ENCODE results near the gene PTBP2. TPM values are rescaled to one million over a fixed set of nuclear protein-coding genes. Genes with fewer than 3 reads are reported as not detected.

Gene PTBP2
- total and polyA plus RNA-seq, 3 donors from 2014 or later, result 41.0 to 109 (median 61.4) TPM

- 96 to 97% methylated on average over 1 of the region's 1 CpG for WGBS, 2 donors
These were observed 50.8 kb downstream of the PTBP2 start for GRCh38 chr1:96772349-96772748.

GRCh38 chr1:96772972-96773371 lies 51.4 kb downstream of the PTBP2 start:
- WGBS, 2 donors, result 95 to 96% methylated on average over 4 of the region's 4 CpGs
- Histone ChIP-seq H3K4me3 (no peak overlapping the region), H3K9me3 (no peaks in the 10 kb centered on the region), H3K27me3 (no peaks in the 10 kb centered on the region), H3K36me3 (ENCODE audit: low read depth, missing control alignments) (no peaks in the 10 kb centered on the region), H3K27ac (no peak overlapping the region), H3K4me1 (no peaks in the 10 kb centered on the region)
- TF ChIP-seq POLR2A (IDR thresholded peaks at IDR 0.05), result no peak
- TF ChIP-seq CTCF (IDR thresholded peaks at IDR 0.05), result no peak
- no peak for DNase-seq
- intact Hi-C loops (cut with DNase I; ENCODE audit: low total_unique reads), result no loop called here

More at GRCh38 chr1:96772349-96772748, 50.8 kb downstream of the PTBP2 start:
- no peaks in the 10 kb centered on the region for H3K4me1 ChIP-seq
- DNase-seq, result no peak
- H3K27ac ChIP-seq, result no peak overlapping the region
- TF ChIP-seq POLR2A (IDR thresholded peaks at IDR 0.05) (no peak), CTCF (IDR thresholded peaks at IDR 0.05) (no peak)
- no peaks in the 10 kb centered on the region for H3K9me3 ChIP-seq
- intact Hi-C loops (cut with DNase I; ENCODE audit: low total_unique reads), result no loop called here
- no peak overlapping the region for H3K4me3 ChIP-seq
- H3K36me3 ChIP-seq (ENCODE audit: low read depth, missing control alignments), result no peaks in the 10 kb centered on the region
- H3K27me3 ChIP-seq, result no peaks in the 10 kb centered on the region

GRCh38 chr1:96782206-96782605 lies 60.6 kb downstream of the PTBP2 start:
- intact Hi-C loops (cut with DNase I; ENCODE audit: low total_unique reads), result no loop called here
- no peak overlapping the region for H3K27ac ChIP-seq
- no peaks in the 10 kb centered on the region for H3K27me3 ChIP-seq
- DNase-seq, result no peak
- no peaks in the 10 kb centered on the region for H3K36me3 ChIP-seq (ENCODE audit: low read depth, missing control alignments)
- no peak for TF ChIP-seq POLR2A (IDR thresholded peaks at IDR 0.05)
- no peak for TF ChIP-seq CTCF (IDR thresholded peaks at IDR 0.05)
- no peaks in the 10 kb centered on the region for H3K9me3 ChIP-seq
- no peaks in the 10 kb centered on the region for H3K4me1 ChIP-seq
- H3K4me3 ChIP-seq, result no peak overlapping the region

- TF ChIP-seq POLR2A (IDR thresholded peaks at IDR 0.05) (no peak), CTCF (IDR thresholded peaks at IDR 0.05) (no peak)
- Histone ChIP-seq H3K36me3 (ENCODE audit: low read depth, missing control alignments) (no peaks in the 10 kb centered on the region), H3K27me3 (no peaks in the 10 kb centered on the region), H3K9me3 (no peaks in the 10 kb centered on the region), H3K4me3 (no peak overlapping the region), H3K4me1 (no peaks in the 10 kb centered on the region), H3K27ac (no peak overlapping the region)
- DNase-seq, result no peak
- intact Hi-C loops (cut with DNase I; ENCODE audit: low total_unique reads), result no loop called here
These were observed 61.3 kb downstream of the PTBP2 start for GRCh38 chr1:96782856-96783255.

GRCh38 chr1:96790599-96790998 lies 69.0 kb downstream of the PTBP2 start:
- H3K9me3 ChIP-seq, result no peaks in the 10 kb centered on the region
- no peak for DNase-seq
- no peak for TF ChIP-seq CTCF (IDR thresholded peaks at IDR 0.05)
- TF ChIP-seq POLR2A (IDR thresholded peaks at IDR 0.05), result no peak
- no peak overlapping the region for H3K4me3 ChIP-seq
- 92 to 96% methylated on average over 2 of the region's 2 CpGs for WGBS, 2 donors
- H3K4me1 ChIP-seq, result no peaks in the 10 kb centered on the region
- intact Hi-C loops (cut with DNase I; ENCODE audit: low total_unique reads), result no loop called here
- H3K27ac ChIP-seq, result no peak overlapping the region
- H3K27me3 ChIP-seq, result no peaks in the 10 kb centered on the region
- H3K36me3 ChIP-seq (ENCODE audit: low read depth, missing control alignments), result no peaks in the 10 kb centered on the region

Measured in testis (tissue), 3 donors.